Right atrium auricular region (tissue), 2 donors: ENCODE results near the gene CACNG4. TPM values are rescaled to one million over a fixed set of nuclear protein-coding genes. Genes with fewer than 3 reads are reported as not detected.

Experiments
- DNase-seq: peaks from one replicate; pipeline ENCODE4 v3.0.0-alpha.2; 2019; ENCODE audit warnings: low spot score
- H3K27ac ChIP-seq, 2 donors: fragments of 200-600 bp; sonication (generic); 1 replicate in 1 of 2; 2 replicates in 1 of 2; pipeline ENCODE4 v1.5.1; 2016 to 2019
- H3K27me3 ChIP-seq, 2 donors: fragments of 200-600 bp; sonication (generic); one replicate each; pipeline versions ENCODE4 v1.5.1 to v1.6.0; 2017 to 2019
- H3K36me3 ChIP-seq: fragments of 200-600 bp; sonication (generic); one replicate; pipeline ENCODE4 v1.5.1; 2016
- H3K4me1 ChIP-seq, 2 donors: fragments of 200-600 bp; sonication (generic); one replicate each; pipeline versions ENCODE4 v1.5.1 to v1.6.0; 2017 to 2019
- H3K4me3 ChIP-seq, 2 donors: fragments of 200-600 bp; sonication (generic); 1 replicate in 1 of 2; 2 replicates in 1 of 2; pipeline ENCODE4 v1.5.1; 2017 to 2019; ENCODE audit warnings: mild to moderate bottlenecking in 1 of 2, moderate library complexity in 1 of 2
- H3K9me3 ChIP-seq, 2 donors: fragments of 200-600 bp; sonication (generic); one replicate each; pipeline ENCODE4 v1.5.1; 2019
- CTCF ChIP-seq, 2 donors: fragments of 200-600 bp; sonication (generic); IDR thresholded peaks; one replicate each; pipeline ENCODE4 v1.5.1; 2019; ENCODE audit warnings: antibody characterized with exemption in 2 of 2
- total RNA-seq, 2 donors: library from RNA; depleted of rRNA; stranded (reverse); fragments of >200 nt; gene quantifications; one replicate each; pipeline ENCODE4 v1.1.0, GENCODE V29; 2016

Gene CACNG4
- total RNA-seq, 2 donors from 2014 or later, result 0.63 to 1.9 TPM

GRCh38 chr17:66989076-66989475 lies 24.6 kb downstream of the CACNG4 start:
- no peaks in the 10 kb centered on the region for H3K4me1 ChIP-seq
- no peak for TF ChIP-seq CTCF (IDR thresholded peaks at IDR 0.05)
- H3K4me3 ChIP-seq, result no peak overlapping the region
- H3K27me3 ChIP-seq, result no peaks in the 10 kb centered on the region
- no peak overlapping the region for H3K27ac ChIP-seq
- no peak for DNase-seq
- no peaks in the 10 kb centered on the region for H3K36me3 ChIP-seq
- H3K9me3 ChIP-seq, result no peaks in the 10 kb centered on the region

- no peaks in the 10 kb centered on the region for H3K27me3 ChIP-seq
Observed at GRCh38 chr17:66989579-66989978, 25.1 kb downstream of the CACNG4 start.

GRCh38 chr17:66990047-66990446 lies 25.5 kb downstream of the CACNG4 start:
- Histone ChIP-seq H3K27ac (no peak overlapping the region), H3K4me1 (no peaks in the 10 kb centered on the region), H3K4me3 (no peak overlapping the region), H3K27me3 (no peaks in the 10 kb centered on the region), H3K9me3 (no peaks in the 10 kb centered on the region), H3K36me3 (no peaks in the 10 kb centered on the region)
- no peak for DNase-seq
- no peak for TF ChIP-seq CTCF (IDR thresholded peaks at IDR 0.05)

More at GRCh38 chr17:66989579-66989978, 25.1 kb downstream of the CACNG4 start:
- no peak for TF ChIP-seq CTCF (IDR thresholded peaks at IDR 0.05)
- Histone ChIP-seq H3K27ac (no peak overlapping the region), H3K9me3 (no peaks in the 10 kb centered on the region), H3K36me3 (no peaks in the 10 kb centered on the region), H3K4me3 (no peak overlapping the region), H3K4me1 (no peaks in the 10 kb centered on the region)
- no peak for DNase-seq

- Histone ChIP-seq H3K9me3 (no peaks in the 10 kb centered on the region), H3K4me1 (no peaks in the 10 kb centered on the region), H3K27ac (no peak overlapping the region), H3K4me3 (no peak overlapping the region), H3K36me3 (no peaks in the 10 kb centered on the region), H3K27me3 (no peaks in the 10 kb centered on the region)
- TF ChIP-seq CTCF (IDR thresholded peaks at IDR 0.05), result no peak
- no peak for DNase-seq
Observed at GRCh38 chr17:66992911-66993442, 28.5 kb downstream of the CACNG4 start.

- H3K27me3 ChIP-seq, result no peaks in the 10 kb centered on the region
- no peak for DNase-seq
- H3K4me3 ChIP-seq, result no peak overlapping the region
- no peaks in the 10 kb centered on the region for H3K4me1 ChIP-seq
- no peaks in the 10 kb centered on the region for H3K9me3 ChIP-seq
- no peaks in the 10 kb centered on the region for H3K36me3 ChIP-seq
- no peak for TF ChIP-seq CTCF (IDR thresholded peaks at IDR 0.05)
- no peak overlapping the region for H3K27ac ChIP-seq
Observed at GRCh38 chr17:66994361-66994760, 29.9 kb downstream of the CACNG4 start.

- Histone ChIP-seq H3K27ac (no peak overlapping the region), H3K36me3 (no peaks in the 10 kb centered on the region), H3K4me1 (no peaks in the 10 kb centered on the region), H3K9me3 (no peaks in the 10 kb centered on the region), H3K27me3 (no peaks in the 10 kb centered on the region), H3K4me3 (no peak overlapping the region)
- DNase-seq, result no peak
- TF ChIP-seq CTCF (IDR thresholded peaks at IDR 0.05), result no peak
Observed at GRCh38 chr17:66994930-66995535, 30.5 kb downstream of the CACNG4 start.
